Neuronal stem cell (in vitro differentiated cells): ENCODE results near the gene THRA.

Experiments used
- DNase-seq: peaks from one replicate; pipeline ENCODE4 v3.0.0-alpha.2; 2013; ENCODE audit warnings: low spot score
- H2AFZ ChIP-seq: one replicate; pipeline ENCODE4 v1.6.1; 2013; ENCODE audit warnings: mild to moderate bottlenecking, low read length, inconsistent platforms
- H2AK5ac ChIP-seq: 2 replicates; pipeline ENCODE4 v1.6.1; 2013; ENCODE audit warnings: low read depth, mild to moderate bottlenecking, inconsistent platforms, low read length, moderate library complexity, mixed read lengths
- H2BK120ac ChIP-seq: 2 replicates; pipeline ENCODE4 v1.6.1; 2013; ENCODE audit warnings: low read depth, mild to moderate bottlenecking, inconsistent platforms, low read length, moderate library complexity, mixed read lengths
- H2BK12ac ChIP-seq: one replicate; pipeline ENCODE4 v1.6.1; 2013; ENCODE audit warnings: low read length, inconsistent platforms
- H2BK15ac ChIP-seq: 2 replicates; pipeline ENCODE4 v1.6.1; 2013; ENCODE audit warnings: mild to moderate bottlenecking, low read length, inconsistent platforms, mixed read lengths
- H2BK5ac ChIP-seq: one replicate; pipeline ENCODE4 v1.6.1; 2013; ENCODE audit warnings: inconsistent platforms, mild to moderate bottlenecking, low read length, moderate library complexity
- H3K14ac ChIP-seq: one replicate; pipeline ENCODE4 v1.6.1; 2013; ENCODE audit warnings: low read length, inconsistent platforms
- H3K18ac ChIP-seq: 2 replicates; pipeline ENCODE4 v1.6.1; 2013; ENCODE audit warnings: low read length, inconsistent platforms
- H3K23ac ChIP-seq: 2 replicates; pipeline ENCODE4 v1.6.1; 2013; ENCODE audit warnings: low read depth, mild to moderate bottlenecking, mixed read lengths, low read length, inconsistent platforms; ENCODE audit not compliant: poor library complexity
- H3K27ac ChIP-seq: replicated peaks from 3 replicates; pipeline ENCODE4 v1.5.1; 2013; ENCODE audit warnings: low read length, inconsistent platforms
- H3K27me3 ChIP-seq, 3 experiments: 2 replicates each; pipeline ENCODE4 v1.6.1; 2013; ENCODE audit warnings: low read length in 3 of 3, mild to moderate bottlenecking in 2 of 3, inconsistent platforms in 1 of 3, low read depth in 1 of 3, mixed read lengths in 1 of 3, moderate library complexity in 1 of 3; ENCODE audit not compliant: control insufficient read depth in 3 of 3, insufficient read depth in 3 of 3
- H3K36me3 ChIP-seq, 2 donors: replicated peaks in 1 of 2; 2 replicates each; pipeline ENCODE4 v1.6.1; 2013; ENCODE audit warnings: low read length in 2 of 2; ENCODE audit not compliant: control insufficient read depth in 2 of 2, insufficient read depth in 2 of 2
- H3K4ac ChIP-seq: 2 replicates; pipeline ENCODE4 v1.6.1; 2013; ENCODE audit warnings: inconsistent platforms, mild to moderate bottlenecking, low read length, moderate library complexity
- H3K4me1 ChIP-seq, 2 donors: 1 replicate in 1 of 2; 2 replicates in 1 of 2; pipeline ENCODE4 v1.6.1; 2013; ENCODE audit warnings: low read length in 2 of 2, low read depth in 1 of 2; ENCODE audit not compliant: control insufficient read depth in 2 of 2, insufficient read depth in 1 of 2
- H3K4me2 ChIP-seq: one replicate; pipeline ENCODE4 v1.6.1; 2013; ENCODE audit warnings: mild to moderate bottlenecking, low read length, inconsistent platforms; ENCODE audit not compliant: insufficient read depth, poor library complexity, severe bottlenecking
- H3K4me3 ChIP-seq, 2 donors: 2 replicates each; pipeline ENCODE4 v1.5.1; 2013; ENCODE audit warnings: low read length in 2 of 2, mild to moderate bottlenecking in 2 of 2, inconsistent platforms in 1 of 2, moderate library complexity in 1 of 2
- H3K79me1 ChIP-seq: one replicate; pipeline ENCODE4 v1.6.1; 2013; ENCODE audit warnings: low read depth, mild to moderate bottlenecking, inconsistent platforms, low read length, moderate library complexity
- H3K9ac ChIP-seq: one replicate; pipeline ENCODE4 v1.6.1; 2013; ENCODE audit warnings: mild to moderate bottlenecking, low read depth, low read length, inconsistent platforms; ENCODE audit not compliant: poor library complexity
- H3K9me3 ChIP-seq, 2 donors: replicated peaks in 1 of 2; 2 replicates each; pipeline versions ENCODE3 to v1.6.1; 2013; ENCODE audit warnings: low read length in 2 of 2, mild to moderate bottlenecking in 2 of 2, inconsistent platforms in 1 of 2, low read depth in 1 of 2, mixed read lengths in 1 of 2, moderate library complexity in 1 of 2; ENCODE audit not compliant: control insufficient read depth in 2 of 2, insufficient read depth in 1 of 2
- H4K8ac ChIP-seq: one replicate; pipeline ENCODE4 v1.6.1; 2013; ENCODE audit warnings: low read depth, mild to moderate bottlenecking, inconsistent platforms, low read length, moderate library complexity
- H4K91ac ChIP-seq: one replicate; pipeline ENCODE4 v1.6.1; 2013; ENCODE audit warnings: low read length, low read depth, mild to moderate bottlenecking, inconsistent platforms; ENCODE audit not compliant: poor library complexity
- WGBS, 2 donors: extraction: QIAGEN DNeasy Blood & Tissue Kit; methylation state at CpG; one replicate each; pipeline ENCODE4 v1.1.7; 2013; ENCODE audit warnings: missing lambda C conversion rate in 2 of 2, mixed read lengths in 1 of 2; ENCODE audit not compliant: insufficient read length in 2 of 2, insufficient replicate concordance in 1 of 2; ENCODE audit errors: extremely low coverage in 2 of 2; 5-methylcytosine and 5-hydroxymethylcytosine counted together

THRA gene

GRCh38 chr17:40015998-40016985 lies 46.5 kb upstream of the THRA start:
- Histone ChIP-seq H3K27ac (no peak overlapping the region), H3K4ac (no peak overlapping the region), H2BK15ac (peak overlapping the region; percentile 10), H3K9me3 (no peaks in the 10 kb centered on the region), H2BK120ac (no peak overlapping the region), H3K18ac (peak overlapping the region; percentile 51), H4K91ac (no peak overlapping the region), H3K4me2 (no peak overlapping the region), H3K14ac (peak overlapping the region; percentile 97), H4K8ac (no peak overlapping the region), H3K79me1 (peaks cover 4% of the 10 kb centered on the region), H3K4me1 (peaks cover 18 to 20% of the 10 kb centered on the region in 2 donors), H2BK5ac (peak overlapping the region; percentile 46), H3K23ac (peak overlapping the region; percentile 57), H3K9ac (peak overlapping the region; percentile 15), H2BK12ac (peak overlapping the region; percentile 49), H3K27me3 (no peaks in the 10 kb centered on the region), H3K36me3 (peaks cover 9 to 30% of the 10 kb centered on the region in 2 donors), H2AK5ac (peak overlapping the region; percentile 60), H2AFZ (peak overlapping the region; percentile 76), H3K4me3 (no peak overlapping the region)
- DNase-seq: no peak
- WGBS, 2 donors: no CpG with 5 or more reads among the region's 26 CpGs

DNA sequence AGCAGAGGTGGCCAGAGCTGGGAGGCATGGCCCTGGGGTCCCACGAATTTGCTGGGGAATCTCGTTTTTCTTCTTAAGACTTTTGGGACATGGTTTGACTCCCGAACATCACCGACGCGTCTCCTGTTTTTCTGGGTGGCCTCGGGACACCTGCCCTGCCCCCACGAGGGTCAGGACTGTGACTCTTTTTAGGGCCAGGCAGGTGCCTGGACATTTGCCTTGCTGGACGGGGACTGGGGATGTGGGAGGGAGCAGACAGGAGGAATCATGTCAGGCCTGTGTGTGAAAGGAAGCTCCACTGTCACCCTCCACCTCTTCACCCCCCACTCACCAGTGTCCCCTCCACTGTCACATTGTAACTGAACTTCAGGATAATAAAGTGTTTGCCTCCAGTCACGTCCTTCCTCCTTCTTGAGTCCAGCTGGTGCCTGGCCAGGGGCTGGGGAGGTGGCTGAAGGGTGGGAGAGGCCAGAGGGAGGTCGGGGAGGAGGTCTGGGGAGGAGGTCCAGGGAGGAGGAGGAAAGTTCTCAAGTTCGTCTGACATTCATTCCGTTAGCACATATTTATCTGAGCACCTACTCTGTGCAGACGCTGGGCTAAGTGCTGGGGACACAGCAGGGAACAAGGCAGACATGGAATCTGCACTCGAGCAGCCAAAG lies 45.2 kb upstream of the THRA start:
- no peak overlapping the region for H3K4ac ChIP-seq
- peak overlapping the region; percentile 0 for H2AK5ac ChIP-seq
- H3K4me3 ChIP-seq: no peak overlapping the region
- H3K9me3 ChIP-seq: no peaks in the 10 kb centered on the region
- H2BK5ac ChIP-seq: peak overlapping the region; percentile 40
- no peak overlapping the region for H3K23ac ChIP-seq
- H3K36me3 ChIP-seq: peaks cover 20 to 43% of the 10 kb centered on the region in 2 donors
- DNase-seq: no peak
- no peak overlapping the region for H3K27ac ChIP-seq
- no CpG with 5 or more reads among the region's 15 CpGs for WGBS, 2 donors
- no peak overlapping the region for H3K14ac ChIP-seq
- peak overlapping the region; percentile 45 for H2BK15ac ChIP-seq
- H3K4me2 ChIP-seq: no peak overlapping the region
- no peaks in the 10 kb centered on the region for H3K27me3 ChIP-seq
- H3K4me1 ChIP-seq: peaks cover 18 to 20% of the 10 kb centered on the region in 2 donors
- peak overlapping the region; percentile 7 for H3K9ac ChIP-seq
- H4K8ac ChIP-seq: no peak overlapping the region
- no peak overlapping the region for H2BK120ac ChIP-seq
- no peak overlapping the region for H2BK12ac ChIP-seq
- H3K18ac ChIP-seq: no peak overlapping the region
- peaks cover 4% of the 10 kb centered on the region for H3K79me1 ChIP-seq
- no peak overlapping the region for H2AFZ ChIP-seq
- no peak overlapping the region for H4K91ac ChIP-seq

DNA sequence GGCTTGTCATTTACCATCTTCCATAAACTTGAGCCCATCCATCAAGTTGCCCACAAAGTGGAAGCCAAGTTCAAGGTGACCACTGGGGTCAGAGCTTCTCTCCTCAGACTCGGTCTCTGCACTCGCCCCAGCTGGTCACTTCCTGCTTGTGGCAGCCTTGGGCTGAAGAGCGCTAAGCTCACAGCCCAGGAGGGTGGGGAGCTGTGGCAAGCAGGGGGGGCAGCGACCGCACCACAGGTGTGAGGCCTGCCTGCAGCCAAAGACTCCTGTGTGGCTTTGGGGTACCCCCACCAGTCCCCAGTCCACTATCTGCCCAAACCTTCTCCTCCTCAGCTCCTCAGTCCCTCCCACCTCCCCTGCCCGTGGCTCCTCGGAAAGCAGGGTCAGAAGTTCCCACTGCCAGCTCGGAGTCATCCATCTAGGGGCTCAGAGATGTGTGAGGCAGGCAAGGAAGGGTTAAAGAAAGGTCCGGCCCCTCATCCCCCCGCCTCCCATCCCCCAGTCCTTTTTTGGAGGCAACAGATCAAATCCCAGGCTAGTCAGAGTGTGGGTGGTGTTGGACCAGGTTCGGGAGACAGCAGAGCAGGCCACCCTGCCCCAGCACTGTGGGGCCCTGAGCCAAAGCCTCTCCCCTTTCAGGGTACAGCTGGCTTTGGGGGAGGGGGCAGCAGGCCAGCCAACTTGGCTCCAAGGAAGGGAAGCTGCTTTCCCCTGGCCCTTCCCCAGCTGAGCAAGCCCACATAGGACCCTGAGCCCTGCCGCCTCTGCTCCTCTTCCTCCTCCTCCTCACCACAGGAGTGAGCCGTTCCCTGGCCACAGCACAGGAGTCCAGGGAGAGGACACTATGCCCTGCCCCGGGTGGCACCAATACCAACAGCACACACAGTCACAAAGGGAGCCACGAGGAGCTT lies 44.3 kb upstream of the THRA start:
- H2BK12ac ChIP-seq: no peak overlapping the region
- peaks cover 27 to 52% of the 10 kb centered on the region in 2 donors for H3K36me3 ChIP-seq
- no CpG with 5 or more reads among the region's 15 CpGs for WGBS, 2 donors
- H3K14ac ChIP-seq: peak overlapping the region; percentile 86
- H3K9me3 ChIP-seq: no peaks in the 10 kb centered on the region
- H2BK120ac ChIP-seq: no peak overlapping the region
- peak overlapping the region; percentile 81 for H3K18ac ChIP-seq
- H2AFZ ChIP-seq: no peak overlapping the region
- H2BK15ac ChIP-seq: peak overlapping the region; percentile 13
- no peak for DNase-seq
- H3K27ac ChIP-seq: peak overlapping the region; percentile 72
- H2BK5ac ChIP-seq: no peak overlapping the region
- H4K91ac ChIP-seq: no peak overlapping the region
- peak overlapping the region; percentile 38 for H3K4ac ChIP-seq
- peak overlapping the region in 1 of 2 donors; percentile 37 for H3K4me3 ChIP-seq
- H3K4me1 ChIP-seq: peaks cover 18 to 20% of the 10 kb centered on the region in 2 donors
- peak overlapping the region; percentile 49 for H3K23ac ChIP-seq
- H4K8ac ChIP-seq: no peak overlapping the region
- peak overlapping the region; percentile 31 for H3K4me2 ChIP-seq
- H2AK5ac ChIP-seq: peak overlapping the region; percentile 53
- peak overlapping the region; percentile 64 for H3K9ac ChIP-seq
- H3K79me1 ChIP-seq: peaks cover 4% of the 10 kb centered on the region
- H3K27me3 ChIP-seq: no peaks in the 10 kb centered on the region
